GM21515 (cell line): ENCODE data around the gene USP3.
"Not testable (repeated sequence)": the region's sequence is repeated elsewhere in the genome, so short reads cannot be mapped to it uniquely, and the experiment has no call there.

ENCODE experiments used
- ATAC-seq: cut with Tn5 transposase; IDR thresholded peaks from one replicate; pipeline ENCODE4 v1.9.1; 2021; ENCODE audit not compliant: unreplicated experiment

USP3 gene

GRCh38 chr15:63509955-63510940 lies 5.9 kb downstream of the USP3 start:
- ATAC-seq: no peak

GRCh38 chr15:63512148-63512547 lies 7.8 kb downstream of the USP3 start:
- no peak for ATAC-seq

GRCh38 chr15:63513271-63513670 lies 8.9 kb downstream of the USP3 start:
- ATAC-seq: no peak

- ATAC-seq: no peak
Observed at GRCh38 chr15:63513728-63514127, 9.3 kb downstream of the USP3 start.

GRCh38 chr15:63514531-63514943 lies 10.1 kb downstream of the USP3 start:
- no peak for ATAC-seq

- no peak for ATAC-seq
Observed at GRCh38 chr15:63517202-63517601, 12.8 kb downstream of the USP3 start.

GRCh38 chr15:63517628-63518027 lies 13.2 kb downstream of the USP3 start:
- ATAC-seq: no peak

- ATAC-seq: no peak
Observed at GRCh38 chr15:63519041-63519440, 14.6 kb downstream of the USP3 start.

GRCh38 chr15:63519548-63520178 lies 15.3 kb downstream of the USP3 start:
- ATAC-seq: no peak

- ATAC-seq: not testable (repeated sequence)
Observed at GRCh38 chr15:63520462-63520861, 16.1 kb downstream of the USP3 start.

GRCh38 chr15:63522225-63522578 lies 17.8 kb downstream of the USP3 start:
- ATAC-seq: no peak

- no peak for ATAC-seq
Observed at GRCh38 chr15:63523306-63523990, 19.1 kb downstream of the USP3 start.

- ATAC-seq: no peak
Observed at GRCh38 chr15:63524316-63525015, 20.1 kb downstream of the USP3 start.

GRCh38 chr15:63526401-63526800 lies 22.0 kb downstream of the USP3 start:
- no peak for ATAC-seq

GRCh38 chr15:63528138-63528659 lies 23.8 kb downstream of the USP3 start:
- no peak for ATAC-seq

- ATAC-seq: no peak
Observed at GRCh38 chr15:63530235-63530634, 25.8 kb downstream of the USP3 start.

- ATAC-seq: no peak
Observed at GRCh38 chr15:63530752-63531299, 26.4 kb downstream of the USP3 start.

GRCh38 chr15:63531586-63531985 lies 27.2 kb downstream of the USP3 start:
- no peak for ATAC-seq

- no peak for ATAC-seq
Observed at GRCh38 chr15:63532307-63532744, 27.9 kb downstream of the USP3 start.

GRCh38 chr15:63534888-63535287 lies 30.5 kb downstream of the USP3 start:
- ATAC-seq: not testable (repeated sequence)
